Ectodermal cell (in vitro differentiated cells): ENCODE data around the gene SF3B6.

ENCODE experiments used
- H3K27ac ChIP-seq: 2 replicates; pipeline ENCODE4 v1.7.0; 2013; ENCODE audit warnings: mild to moderate bottlenecking, low read depth, low read length; ENCODE audit not compliant: insufficient read depth, poor library complexity, severe bottlenecking
- H3K27me3 ChIP-seq: 2 replicates; pipeline ENCODE4 v1.7.0; 2013; ENCODE audit warnings: mild to moderate bottlenecking, low read length; ENCODE audit not compliant: insufficient read depth, control insufficient read depth, poor library complexity, severe bottlenecking
- H3K36me3 ChIP-seq: one replicate; pipeline ENCODE4 v1.7.0; 2013; ENCODE audit warnings: low read length; ENCODE audit not compliant: control insufficient read depth, insufficient read depth
- H3K4me1 ChIP-seq: one replicate; pipeline ENCODE4 v1.7.0; 2013; ENCODE audit warnings: low read length; ENCODE audit not compliant: control insufficient read depth, insufficient read depth
- H3K4me3 ChIP-seq: 2 replicates; pipeline ENCODE4 v1.7.0; 2013; ENCODE audit warnings: low read depth, low read length, control low read depth; ENCODE audit not compliant: insufficient read depth
- H3K9me3 ChIP-seq: 2 replicates; pipeline ENCODE4 v1.7.0; 2013; ENCODE audit warnings: mild to moderate bottlenecking, low read length, moderate library complexity; ENCODE audit not compliant: control insufficient read depth
- WGBS, 2 experiments: methylation state at CpG; one replicate each; pipeline ENCODE4 v1.1.7; 2013; ENCODE audit warnings: missing lambda C conversion rate in 2 of 2; 5-methylcytosine and 5-hydroxymethylcytosine counted together

SF3B6 gene

DNA sequence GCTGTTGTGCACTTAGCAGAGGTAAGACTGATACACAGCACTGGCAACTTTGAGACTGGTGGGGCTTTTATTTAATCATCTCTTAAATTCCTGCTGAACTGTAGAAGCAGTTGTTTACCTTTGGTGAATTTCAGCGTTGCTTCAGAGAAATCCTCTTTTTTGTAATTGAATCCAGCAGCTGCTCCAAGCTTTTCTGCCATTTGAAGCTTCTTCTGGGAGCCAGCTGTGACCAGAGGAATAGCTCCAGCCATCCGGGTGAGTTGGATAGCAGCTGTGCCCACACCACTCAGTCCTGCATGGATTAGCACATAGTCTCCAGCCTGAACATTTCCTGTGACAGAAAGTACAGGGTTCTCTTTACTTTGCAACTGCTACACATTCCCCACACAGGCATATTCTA is 4.6 kb upstream of the SF3B6 start:
- H3K27ac ChIP-seq = no peak overlapping the region
- peaks cover 15% of the 10 kb centered on the region for H3K36me3 ChIP-seq
- 93 to 98% methylated on average over 2 of the region's 2 CpGs for WGBS, 2 experiments
- peaks cover 26% of the 10 kb centered on the region for H3K4me1 ChIP-seq
- H3K27me3 ChIP-seq = no peaks in the 10 kb centered on the region
- no peak overlapping the region for H3K4me3 ChIP-seq
- no peaks in the 10 kb centered on the region for H3K9me3 ChIP-seq

DNA sequence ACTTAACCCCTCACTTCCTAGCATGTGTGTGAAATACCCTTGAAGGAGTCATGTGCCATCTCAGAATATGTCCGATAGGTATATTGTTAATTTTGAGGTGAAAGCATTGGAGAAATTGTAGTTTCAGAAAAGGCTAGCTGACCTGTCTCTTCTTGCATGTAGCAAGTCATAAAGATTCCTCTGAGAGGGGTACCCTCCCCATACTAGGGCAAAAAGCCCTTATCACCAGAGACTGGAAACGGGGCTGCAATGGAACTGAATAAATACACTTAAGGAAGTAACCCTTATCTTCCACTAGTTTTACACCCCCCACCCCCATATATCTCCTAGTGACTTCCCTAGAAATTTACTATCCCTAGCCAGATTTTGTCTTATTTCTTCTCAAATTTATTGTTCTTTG is 1.8 kb upstream of the SF3B6 start:
- H3K27me3 ChIP-seq = no peaks in the 10 kb centered on the region
- H3K4me1 ChIP-seq = peaks cover 14% of the 10 kb centered on the region
- peaks cover 15% of the 10 kb centered on the region for H3K36me3 ChIP-seq
- H3K27ac ChIP-seq = no peak overlapping the region
- WGBS, 2 experiments = 88 to 94% methylated on average over 2 of the region's 2 CpGs
- no peak overlapping the region for H3K4me3 ChIP-seq
- no peaks in the 10 kb centered on the region for H3K9me3 ChIP-seq

DNA sequence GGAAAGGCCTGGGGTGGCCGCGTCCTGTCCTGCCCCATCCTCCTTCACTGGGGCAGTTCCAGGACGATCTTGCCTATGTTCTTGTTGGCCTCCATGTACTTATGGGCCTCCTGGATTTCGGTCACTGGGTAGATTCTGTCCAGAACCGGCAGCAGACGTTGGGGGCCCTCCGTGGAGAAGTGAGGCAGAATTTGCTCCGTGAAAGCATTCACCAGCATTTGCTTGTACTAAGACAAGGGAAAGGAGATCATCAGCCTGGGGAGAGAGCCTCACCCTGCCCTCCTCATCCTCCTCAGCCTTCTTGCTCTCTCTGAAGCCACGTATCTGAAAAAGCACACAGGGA is 1.4 kb upstream of the SF3B6 start:
- H3K4me3 ChIP-seq = peak overlapping the region; percentile 70

GRCh38 chr2:24076849-24077534 is 866 bp upstream of the SF3B6 start:
- peaks cover 12% of the 10 kb centered on the region for H3K4me1 ChIP-seq
- WGBS, 2 experiments = 19 to 25% methylated on average over 41 of the region's 41 CpGs

More for the DNA sequence above, 1.4 kb upstream of the SF3B6 start:
- Histone ChIP-seq H3K4me1 (peaks cover 12% of the 10 kb centered on the region), H3K9me3 (no peaks in the 10 kb centered on the region), H3K36me3 (peaks cover 11% of the 10 kb centered on the region), H3K27me3 (no peaks in the 10 kb centered on the region), H3K27ac (no peak overlapping the region)
- 66 to 67% methylated on average over 9 of the region's 9 CpGs for WGBS, 2 experiments

DNA sequence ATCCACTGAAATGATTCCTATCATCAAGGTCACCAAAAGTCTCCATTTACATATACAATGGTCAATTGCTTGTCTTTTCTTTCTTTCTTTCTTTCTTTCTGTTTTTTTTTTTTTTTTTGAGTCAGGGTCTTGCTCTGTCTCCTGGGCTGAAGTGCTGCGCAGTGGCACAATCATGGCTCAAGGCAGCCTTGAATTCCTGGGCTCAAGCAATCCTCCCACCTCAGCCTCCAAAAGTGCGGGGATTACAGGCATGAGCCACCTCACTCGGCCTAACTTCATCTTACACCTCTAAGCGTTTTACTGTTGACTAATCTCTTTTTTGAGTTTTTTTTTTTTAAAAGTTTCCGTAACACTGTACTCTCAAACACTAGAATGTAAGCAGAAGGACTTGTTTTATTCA is 867 bp downstream of the SF3B6 start:
- Histone ChIP-seq H3K27me3 (no peaks in the 10 kb centered on the region), H3K9me3 (no peaks in the 10 kb centered on the region), H3K27ac (no peak overlapping the region), H3K4me1 (peaks cover 12% of the 10 kb centered on the region), H3K36me3 (no peaks in the 10 kb centered on the region), H3K4me3 (peak overlapping the region; percentile 70)
- 65 to 71% methylated on average over 5 of the region's 5 CpGs for WGBS, 2 experiments

More at GRCh38 chr2:24076849-24077534, 866 bp upstream of the SF3B6 start:
- Histone ChIP-seq H3K27me3 (no peaks in the 10 kb centered on the region), H3K36me3 (peaks cover 8% of the 10 kb centered on the region), H3K9me3 (no peaks in the 10 kb centered on the region), H3K27ac (no peak overlapping the region), H3K4me3 (peak overlapping the region; percentile 70)

GRCh38 chr2:24073816-24074215 is 2.3 kb downstream of the SF3B6 start:
- no peaks in the 10 kb centered on the region for H3K27me3 ChIP-seq
- H3K4me1 ChIP-seq = peaks cover 12% of the 10 kb centered on the region
- 90 to 97% methylated on average over 3 of the region's 6 CpGs for WGBS, 2 experiments
- no peaks in the 10 kb centered on the region for H3K9me3 ChIP-seq
- no peak overlapping the region for H3K27ac ChIP-seq
- H3K4me3 ChIP-seq = no peak overlapping the region
- H3K36me3 ChIP-seq = no peaks in the 10 kb centered on the region

GRCh38 chr2:24072259-24072658 is 3.9 kb downstream of the SF3B6 start:
- Histone ChIP-seq H3K9me3 (no peaks in the 10 kb centered on the region), H3K4me3 (no peak overlapping the region), H3K27ac (no peak overlapping the region), H3K4me1 (peaks cover 4% of the 10 kb centered on the region), H3K36me3 (peaks cover 6% of the 10 kb centered on the region), H3K27me3 (no peaks in the 10 kb centered on the region)
- WGBS, 2 experiments = 96 to 98% methylated on average over 4 of the region's 4 CpGs

DNA sequence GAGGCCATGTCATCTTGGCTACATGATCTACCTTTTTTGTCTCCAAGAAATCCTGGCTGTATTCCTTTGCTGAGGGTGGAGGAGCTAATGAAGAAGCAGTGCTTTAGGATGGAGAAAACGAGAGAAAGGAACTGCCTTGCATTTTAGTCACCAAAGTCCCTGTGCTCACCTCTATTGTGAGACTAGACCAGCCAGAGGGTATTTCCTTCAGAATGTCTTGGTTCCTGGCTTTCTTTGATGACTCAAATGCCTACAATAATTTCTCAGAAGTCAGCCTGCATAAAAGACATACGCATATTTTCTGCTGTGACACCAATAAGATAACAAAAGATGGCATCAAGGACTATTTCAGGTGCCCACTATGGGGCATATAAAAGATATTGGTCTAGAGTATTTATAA is 10.8 kb downstream of the SF3B6 start:
- peaks cover 10% of the 10 kb centered on the region for H3K36me3 ChIP-seq
- no peaks in the 10 kb centered on the region for H3K9me3 ChIP-seq
- no peak overlapping the region for H3K4me3 ChIP-seq
- H3K27me3 ChIP-seq = no peaks in the 10 kb centered on the region
- no peaks in the 10 kb centered on the region for H3K4me1 ChIP-seq
- no peak overlapping the region for H3K27ac ChIP-seq
- 90 to 95% methylated on average over 2 of the region's 2 CpGs for WGBS, 2 experiments

GRCh38 chr2:24058564-24059271 is 17.4 kb downstream of the SF3B6 start:
- 92 to 95% methylated on average over 4 of the region's 4 CpGs for WGBS, 2 experiments
- Histone ChIP-seq H3K4me3 (no peak overlapping the region), H3K36me3 (no peaks in the 10 kb centered on the region), H3K27ac (no peak overlapping the region), H3K4me1 (no peaks in the 10 kb centered on the region), H3K9me3 (no peaks in the 10 kb centered on the region), H3K27me3 (no peaks in the 10 kb centered on the region)

GRCh38 chr2:24055750-24056149 is 20.4 kb downstream of the SF3B6 start:
- no peak overlapping the region for H3K4me3 ChIP-seq

More at GRCh38 chr2:24055750-24056149, 20.4 kb downstream of the SF3B6 start:
- 89 to 93% methylated on average over 6 of the region's 6 CpGs for WGBS, 2 experiments
- Histone ChIP-seq H3K27me3 (no peaks in the 10 kb centered on the region), H3K27ac (no peak overlapping the region), H3K9me3 (no peaks in the 10 kb centered on the region), H3K36me3 (no peaks in the 10 kb centered on the region), H3K4me1 (no peaks in the 10 kb centered on the region)
